Keratinocyte (primary cell): ENCODE results near the gene ADRB2.

Experiments
- CTCF ChIP-seq, 3 experiments: IDR thresholded peaks in 1 of 3; conservative IDR thresholded peaks in 1 of 3; optimal IDR thresholded peaks in 1 of 3; 2 replicates in 2 of 3; 3 replicates in 1 of 3; pipeline versions ENCODE3 to v1.5.1; 2011; ENCODE audit warnings: low read length in 3 of 3, mild to moderate bottlenecking in 3 of 3, moderate library complexity in 2 of 3, control low read depth in 1 of 3, inconsistent platforms in 1 of 3; ENCODE audit not compliant: insufficient read depth in 2 of 3; ENCODE audit errors: extremely low read depth in 1 of 3
- EZH2 ChIP-seq: IDR thresholded peaks from one replicate; pipeline ENCODE4 v1.6.1; 2012; ENCODE audit warnings: inconsistent platforms, mild to moderate bottlenecking, low read length, moderate library complexity

GRCh38 chr5:148823871-148824270 is 2.5 kb upstream of the ADRB2 start:
- no peak for TF ChIP-seq EZH2
- TF ChIP-seq CTCF (optimal IDR thresholded peaks at IDR 0.05 in 1 of 3, IDR thresholded peaks at IDR 0.05 in 1 of 3, conservative IDR thresholded peaks at IDR 0.05 in 1 of 3; ENCODE audit: extremely low read depth in 1 of 3, insufficient read depth in 2 of 3, low read length in 3 of 3) = no peak
